Stimulated activated CD4-positive, alpha-beta T cell treated with anti-CD3 and anti-CD28 coated beads, Interleukin-12 subunit alpha, Interleukin-12 subunit beta, amount 100 ng/mL, for 4 hours (primary cell): ENCODE results near the gene KCNJ10.

Source experiments
- DNase-seq: peaks from one replicate; pipeline ENCODE4 v3.0.0-alpha.2; 2020

The KCNJ10 gene

GRCh38 chr1:159985473-159985872 lies 84.5 kb downstream of the KCNJ10 start:
- no peak for DNase-seq

- DNase-seq, result no peak
These were observed 86.3 kb downstream of the KCNJ10 start for GRCh38 chr1:159983681-159984080.

GRCh38 chr1:159982280-159982679 lies 87.7 kb downstream of the KCNJ10 start:
- no peak for DNase-seq

- no peak for DNase-seq
These were observed 88.5 kb downstream of the KCNJ10 start for GRCh38 chr1:159981351-159982055.

- DNase-seq, result no peak
These were observed 89.2 kb downstream of the KCNJ10 start for GRCh38 chr1:159980786-159981185.

- DNase-seq, result no peak
These were observed 89.9 kb downstream of the KCNJ10 start for GRCh38 chr1:159980076-159980475.

GRCh38 chr1:159979257-159979656 lies 90.7 kb downstream of the KCNJ10 start:
- no peak for DNase-seq

- DNase-seq, result no peak
These were observed 91.9 kb downstream of the KCNJ10 start for GRCh38 chr1:159978107-159978398.

- no peak for DNase-seq
These were observed 92.4 kb downstream of the KCNJ10 start for GRCh38 chr1:159977364-159978106.

GRCh38 chr1:159974350-159974965 lies 95.5 kb downstream of the KCNJ10 start:
- DNase-seq, result no peak

- no peak for DNase-seq
These were observed 96.5 kb downstream of the KCNJ10 start for GRCh38 chr1:159973350-159973940.

- no peak for DNase-seq
These were observed 97.3 kb downstream of the KCNJ10 start for GRCh38 chr1:159972443-159973205.

- no peak for DNase-seq
These were observed 99.0 kb downstream of the KCNJ10 start for GRCh38 chr1:159970932-159971342.

- DNase-seq, result no peak
These were observed 101.1 kb downstream of the KCNJ10 start for GRCh38 chr1:159968901-159969300.

GRCh38 chr1:159965263-159965662 lies 104.7 kb downstream of the KCNJ10 start:
- DNase-seq, result no peak

GRCh38 chr1:159964144-159964543 lies 105.8 kb downstream of the KCNJ10 start:
- DNase-seq, result no peak

GRCh38 chr1:159962176-159962575 lies 107.8 kb downstream of the KCNJ10 start:
- no peak for DNase-seq

GRCh38 chr1:159961636-159962035 lies 108.3 kb downstream of the KCNJ10 start:
- DNase-seq, result no peak

- DNase-seq, result no peak
These were observed 109.1 kb downstream of the KCNJ10 start for GRCh38 chr1:159960721-159961381.

- DNase-seq, result no peak
These were observed 110.5 kb downstream of the KCNJ10 start for GRCh38 chr1:159959451-159959850.

- DNase-seq, result no peak
These were observed 111.1 kb downstream of the KCNJ10 start for GRCh38 chr1:159958719-159959380.

- DNase-seq, result no peak
These were observed 112.1 kb downstream of the KCNJ10 start for GRCh38 chr1:159957824-159958268.
